Eye (tissue), 1 donor: Measurements from ENCODE around the gene ANXA11.
"Not testable (repeated sequence)": the region's sequence is repeated elsewhere in the genome, so short reads cannot be mapped to it uniquely, and the experiment has no call there.

Experiments
- DNase-seq: peaks from one replicate; pipeline ENCODE4 v3.0.0-alpha.2; 2015

ANXA11 gene

GRCh38 chr10:80144067-80144695 is 61.2 kb downstream of the ANXA11 start:
- no peak for DNase-seq

DNA sequence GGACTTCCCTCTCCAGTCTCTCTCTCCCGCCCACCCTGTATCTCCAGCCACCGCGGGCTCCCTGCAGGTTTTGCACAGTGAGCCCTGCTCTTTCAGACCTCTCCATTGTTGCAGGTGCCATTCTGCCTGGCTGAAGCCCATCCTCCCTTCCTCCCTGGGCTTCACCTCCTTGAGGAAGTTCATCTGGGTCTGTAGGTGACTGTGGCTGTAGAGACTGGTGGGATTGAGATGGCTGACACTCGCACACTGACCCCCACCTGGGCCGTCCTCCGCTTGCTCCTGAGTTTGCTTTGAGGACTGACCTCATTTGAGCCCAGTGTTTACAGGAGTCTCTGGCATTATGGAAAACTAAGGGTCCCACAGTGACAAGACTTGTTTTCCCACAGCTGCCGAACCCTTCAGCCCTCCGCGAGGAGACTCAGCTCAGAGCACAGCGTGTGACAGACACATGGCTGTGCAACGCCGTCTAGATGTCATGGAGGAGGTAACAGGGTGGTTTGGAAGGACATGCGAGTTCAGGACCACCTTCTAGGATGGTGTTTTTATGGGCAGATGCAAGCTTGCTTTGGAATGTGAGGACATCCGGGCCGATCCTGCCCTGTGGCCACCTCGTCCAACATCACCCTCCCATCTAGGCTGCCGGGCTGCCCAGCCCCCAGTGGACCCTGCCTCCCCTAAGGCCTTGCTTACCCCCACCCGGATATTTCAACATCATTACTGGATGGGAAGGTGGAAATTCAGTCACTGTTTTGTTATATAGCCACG is 63.5 kb downstream of the ANXA11 start:
- DNase-seq: no peak

- no peak for DNase-seq
These were observed 65.1 kb downstream of the ANXA11 start for GRCh38 chr10:80140251-80140650.

GRCh38 chr10:80139265-80139664 is 66.1 kb downstream of the ANXA11 start:
- DNase-seq: no peak

GRCh38 chr10:80137920-80138319 is 67.4 kb downstream of the ANXA11 start:
- peak; percentile 65 for DNase-seq

GRCh38 chr10:80137031-80137862 is 68.1 kb downstream of the ANXA11 start:
- peak; percentile 71 for DNase-seq

DNA sequence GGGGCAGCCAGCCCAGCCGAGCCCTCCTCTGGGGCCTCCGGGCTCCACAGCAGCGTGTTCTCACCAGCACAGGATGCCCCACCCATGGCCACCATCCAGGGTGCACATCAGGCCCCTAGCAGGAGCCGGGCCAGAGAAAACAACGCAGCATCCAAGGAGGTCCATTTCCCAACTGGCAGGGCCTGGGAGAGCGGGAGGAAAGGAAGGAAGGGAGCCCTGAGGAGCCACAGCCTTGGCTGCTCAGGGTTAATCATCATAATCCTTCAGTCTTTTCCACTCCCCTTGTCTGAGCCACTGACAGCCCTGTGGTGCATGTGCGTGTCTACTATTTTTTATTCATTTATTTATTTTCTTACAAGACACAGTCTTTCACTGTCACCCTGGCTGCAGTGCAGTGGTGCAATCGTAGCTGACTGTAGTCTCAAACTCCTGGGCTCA is 69.2 kb downstream of the ANXA11 start:
- DNase-seq: peak; percentile 74

- DNase-seq: not testable (repeated sequence)
These were observed 71.7 kb downstream of the ANXA11 start for GRCh38 chr10:80133687-80134086.

DNA sequence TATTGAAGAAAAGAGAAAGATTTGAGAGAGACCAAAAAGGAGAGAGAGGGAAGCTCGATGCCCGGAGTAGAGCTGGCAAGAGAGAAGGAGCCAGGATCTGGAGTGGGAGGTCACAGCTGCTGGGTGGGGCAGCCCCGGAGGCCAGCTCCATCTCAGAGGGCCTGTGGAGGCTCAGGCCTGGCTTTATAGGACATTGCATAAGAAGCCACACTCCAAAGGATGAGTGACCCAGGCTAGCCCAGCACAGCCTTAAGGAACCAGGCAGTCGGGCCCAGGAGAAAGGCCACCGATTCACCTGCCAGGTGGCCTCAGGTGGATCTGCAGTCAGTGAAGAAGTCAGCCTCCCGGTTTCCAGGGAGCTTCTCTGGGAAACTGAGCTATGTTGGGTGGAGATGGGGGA is 72.1 kb downstream of the ANXA11 start:
- no peak for DNase-seq

- peak; percentile 68 for DNase-seq
These were observed 72.8 kb downstream of the ANXA11 start, which contains the start of gene PLAC9 for GRCh38 chr10:80132299-80133139. Gene PLAC9, plus strand, starts transcription at chr10:80132730. Its CDS starts 33 bp downstream, at chr10:80132763.

- DNase-seq: peak; percentile 36
These were observed 73.8 kb downstream of the ANXA11 start for GRCh38 chr10:80131499-80131901.

DNA sequence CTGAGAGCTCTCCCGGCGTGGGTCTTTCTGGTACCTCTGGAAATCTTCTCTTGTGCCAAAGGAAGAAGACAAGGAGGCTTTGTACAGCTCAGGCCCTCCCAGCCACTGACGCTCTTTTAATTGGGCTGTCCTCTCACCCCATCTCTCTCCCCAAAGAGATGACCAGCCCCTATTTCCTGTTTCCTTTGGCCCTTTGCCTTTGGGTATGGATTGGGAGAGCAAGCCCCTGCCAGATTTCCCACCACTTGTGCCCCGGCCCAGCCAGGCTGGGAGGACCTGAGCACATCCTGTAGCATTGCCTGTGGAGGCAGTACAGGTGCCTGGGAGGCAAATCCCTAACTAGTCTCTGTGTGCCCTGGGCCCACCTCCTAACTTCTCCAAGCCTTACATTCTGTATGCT is 78.5 kb downstream of the ANXA11 start:
- no peak for DNase-seq

- no peak for DNase-seq
These were observed 82.6 kb downstream of the ANXA11 start for GRCh38 chr10:80122746-80123145.

- no peak for DNase-seq
These were observed 83.1 kb downstream of the ANXA11 start for GRCh38 chr10:80122110-80122710.

DNA sequence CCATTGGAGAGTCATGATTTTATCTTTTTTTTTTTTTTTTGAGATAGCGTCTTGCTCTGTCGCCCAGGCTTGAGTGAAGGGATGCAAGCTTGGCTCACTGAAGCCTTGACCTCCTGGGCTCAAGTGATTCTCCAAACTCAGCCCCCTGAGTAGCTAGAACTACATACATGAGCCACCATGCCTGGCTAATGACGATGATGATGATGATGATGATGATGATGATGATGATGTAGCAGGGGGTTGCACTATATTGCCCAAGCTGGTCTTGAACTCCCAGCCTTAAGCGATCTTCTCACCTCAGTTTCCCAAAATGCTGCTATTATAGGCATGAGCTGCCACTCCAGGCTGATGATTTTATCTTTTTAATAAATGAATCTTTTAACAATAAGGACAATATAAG is 86.7 kb downstream of the ANXA11 start:
- DNase-seq: no peak

GRCh38 chr10:80110986-80111385 is 94.4 kb downstream of the ANXA11 start:
- peak; percentile 51 for DNase-seq

- no peak for DNase-seq
These were observed 96.6 kb downstream of the ANXA11 start for GRCh38 chr10:80108576-80109239.

DNA sequence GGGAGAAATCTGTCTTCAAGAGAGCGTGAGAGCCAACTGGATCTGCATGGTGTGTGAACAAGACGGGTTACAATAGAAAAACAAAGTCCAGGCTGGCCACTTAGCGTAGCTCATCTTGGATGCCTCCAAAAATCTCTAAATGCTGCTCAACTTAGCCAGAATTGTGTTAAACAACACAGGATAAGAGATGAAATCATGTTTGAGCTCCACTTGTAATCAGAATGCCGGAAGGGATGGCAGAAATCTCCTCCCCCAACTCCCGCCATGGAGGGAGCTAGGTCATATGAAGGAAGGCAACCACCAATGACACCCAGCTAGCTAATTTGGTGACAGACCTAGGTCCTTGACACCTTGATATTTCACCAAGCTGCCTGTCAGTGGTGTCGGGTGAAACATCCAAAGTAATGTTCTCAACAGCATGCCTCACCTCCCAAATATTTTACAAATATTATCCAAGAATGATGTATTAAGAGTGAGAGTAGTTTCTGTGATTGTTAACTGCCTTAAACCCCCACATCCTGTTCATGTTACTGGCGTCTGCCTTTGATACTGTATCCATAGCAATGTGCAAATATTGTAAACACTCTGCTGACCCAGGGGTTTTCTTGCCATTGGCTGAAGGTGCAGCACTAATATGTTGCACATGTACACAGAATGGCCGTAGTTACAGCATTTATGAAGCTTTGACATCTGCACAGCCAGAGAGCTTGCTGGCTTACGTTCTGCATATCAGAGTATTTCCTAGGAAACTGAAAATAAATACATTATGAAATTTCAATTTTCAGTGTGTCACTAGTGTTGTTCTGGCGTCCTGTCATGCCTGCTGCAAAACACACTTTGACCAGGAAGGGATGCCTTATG is 101.0 kb downstream of the ANXA11 start:
- DNase-seq: peak; percentile 85
